ENCODE measurements around the gene BSN.
"Not testable (repeated sequence)": the region's sequence is repeated elsewhere in the genome, so short reads cannot be mapped to it uniquely, and the experiment has no call there.

BSN gene

GRCh38 chr3:49668861-49669260 is 114.6 kb downstream of the BSN start:
- DNase-seq (ENCODE audit: low read depth in 4 of 4, low spot score in 1 of 4): no peak

GRCh38 chr3:49669352-49669751 is 115.1 kb downstream of the BSN start:
- no peak for DNase-seq (ENCODE audit: low read depth in 4 of 4, low spot score in 1 of 4)

GRCh38 chr3:49670940-49671290 is 116.6 kb downstream of the BSN start:
- no peak for DNase-seq (ENCODE audit: low read depth in 4 of 4, low spot score in 1 of 4)

DNA sequence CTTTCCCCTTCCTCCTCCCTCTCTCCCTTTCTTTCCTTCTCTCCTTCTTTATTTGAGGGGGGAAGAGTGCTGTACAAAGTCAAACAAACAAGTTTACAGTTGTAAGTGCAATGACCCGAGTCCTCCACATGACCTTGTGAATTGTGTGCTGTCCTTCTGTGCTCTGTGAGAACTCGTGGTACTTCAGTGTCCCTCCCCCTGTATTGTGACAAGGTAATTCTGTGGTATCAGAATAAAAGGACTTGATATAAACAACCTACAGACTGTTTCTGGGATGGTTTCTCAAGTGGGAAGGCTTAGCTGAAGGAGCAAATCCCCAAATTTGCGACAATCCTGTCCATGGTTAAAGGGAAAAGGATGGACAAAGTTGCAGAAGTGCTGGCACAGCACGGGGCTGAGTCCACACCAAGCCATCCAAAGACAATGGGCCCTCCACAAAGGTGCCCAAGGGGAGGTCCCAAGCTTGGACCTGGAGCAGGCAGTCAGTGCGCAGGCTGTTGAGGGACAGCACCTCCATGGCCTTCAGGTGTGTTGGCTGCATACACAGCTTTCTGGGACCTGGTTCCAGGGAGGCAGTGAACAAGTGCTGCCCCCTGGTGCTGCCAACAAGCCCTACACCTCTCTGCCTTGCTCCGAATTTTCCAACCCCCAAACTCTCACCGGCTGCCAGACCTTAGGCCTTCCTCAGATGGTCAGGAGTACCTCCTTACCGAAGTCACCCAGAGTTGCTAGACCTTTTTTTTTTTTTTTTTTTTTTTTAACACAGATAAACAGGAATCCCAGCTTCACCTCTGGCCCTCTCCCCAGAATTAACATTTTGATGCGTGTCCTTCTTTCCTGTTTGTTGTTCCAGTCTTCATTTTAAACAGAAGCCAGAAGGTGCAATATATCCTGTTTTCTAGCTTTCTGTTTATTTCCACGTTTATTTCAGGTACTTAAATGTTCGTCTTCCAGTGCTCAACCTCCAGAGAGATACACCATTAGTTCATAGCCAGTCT is 117.3 kb downstream of the BSN start:
- DNase-seq (ENCODE audit: low read depth in 4 of 4, low spot score in 1 of 4): peak in 3 of 4 experiments; percentile 57 to 59 (median 58)

GRCh38 chr3:49673121-49673714 is 118.9 kb downstream of the BSN start:
- peak in 2 of 4 experiments; percentile 17 to 19 for DNase-seq (ENCODE audit: low read depth in 4 of 4, low spot score in 1 of 4)

GRCh38 chr3:49673715-49674496 is 119.6 kb downstream of the BSN start, which contains the start of gene APEH:
Gene APEH (plus strand): TSS chr3:49674351. CDS start chr3:49674402, 51 bp downstream.
- peak; percentile 89 to 99 (median 94) for DNase-seq (ENCODE audit: low read depth in 4 of 4, low spot score in 1 of 4)

GRCh38 chr3:49674497-49674983 is 120.3 kb downstream of the BSN start:
- peak in 1 of 4 experiments; percentile 17 for DNase-seq (ENCODE audit: low read depth in 4 of 4, low spot score in 1 of 4)

DNA sequence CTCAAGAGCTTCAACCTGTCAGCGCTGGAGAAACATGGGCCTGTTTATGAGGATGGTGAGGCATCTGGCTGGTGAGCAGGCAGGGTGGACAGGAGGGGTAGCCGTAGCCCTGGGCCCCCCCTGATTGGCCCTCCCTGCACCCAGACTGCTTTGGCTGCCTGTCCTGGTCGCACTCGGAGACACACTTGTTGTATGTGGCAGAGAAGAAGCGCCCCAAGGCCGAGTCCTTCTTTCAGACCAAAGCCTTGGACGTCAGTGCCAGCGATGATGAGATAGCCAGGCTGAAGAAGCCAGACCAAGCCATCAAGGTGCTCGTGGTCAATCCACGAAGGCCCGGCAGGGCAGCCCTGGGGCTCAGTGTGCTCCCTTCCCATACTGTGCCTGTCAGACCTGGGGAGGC is 121.6 kb downstream of the BSN start:
- DNase-seq (ENCODE audit: low read depth in 4 of 4, low spot score in 1 of 4): no peak

DNA sequence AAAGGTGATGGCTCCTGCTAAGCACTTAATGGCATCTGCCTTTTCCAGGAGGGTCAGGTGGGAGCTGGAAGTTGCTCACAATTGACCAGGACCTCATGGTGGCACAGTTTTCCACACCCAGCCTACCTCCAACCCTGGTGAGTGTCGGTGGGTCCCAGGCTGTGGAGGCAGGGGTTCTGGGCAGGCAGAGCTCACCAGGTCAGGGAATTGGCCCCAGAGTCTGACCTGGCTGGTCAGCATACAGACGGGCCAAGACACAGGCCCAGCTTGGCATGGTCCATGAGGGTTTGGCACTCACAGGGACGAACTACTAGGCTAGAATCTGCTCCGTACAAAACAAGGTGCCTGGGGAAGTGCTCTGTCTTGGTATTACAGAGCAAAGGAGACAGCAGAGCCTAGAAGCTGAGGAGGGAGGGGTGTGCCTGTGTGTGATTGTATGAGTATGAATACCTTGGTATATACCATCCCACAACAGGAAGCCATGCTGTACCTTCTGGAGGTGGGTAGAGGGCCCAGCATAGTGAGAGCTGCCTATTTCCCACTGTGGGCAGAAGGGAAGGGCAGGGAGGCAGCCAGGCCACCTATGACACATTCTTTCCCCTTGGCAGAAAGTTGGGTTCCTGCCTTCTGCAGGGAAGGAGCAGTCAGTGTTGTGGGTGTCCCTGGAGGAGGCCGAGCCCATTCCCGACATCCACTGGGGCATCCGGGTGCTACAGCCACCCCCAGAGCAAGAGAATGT is 126.4 kb downstream of the BSN start:
- no peak for DNase-seq (ENCODE audit: low read depth in 4 of 4, low spot score in 1 of 4)

DNA sequence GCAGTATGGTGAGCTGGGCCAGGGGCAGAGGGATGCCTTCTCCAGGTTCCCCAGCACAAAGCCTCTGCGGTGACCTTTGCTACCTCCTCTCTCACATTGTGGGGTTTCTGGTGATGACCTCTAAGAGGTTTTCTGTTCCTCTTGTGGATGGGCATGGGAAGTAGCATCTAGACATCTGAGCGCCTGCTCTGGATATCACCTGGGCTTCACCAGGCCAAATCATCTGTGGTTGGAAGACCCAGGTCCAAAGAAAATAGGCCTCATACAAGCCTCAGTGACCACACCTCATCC is 126.9 kb downstream of the BSN start:
- DNase-seq (ENCODE audit: low read depth in 4 of 4, low spot score in 1 of 4): no peak

GRCh38 chr3:49681543-49681942 is 127.3 kb downstream of the BSN start:
- DNase-seq (ENCODE audit: low read depth in 4 of 4, low spot score in 1 of 4): no peak

- no peak for DNase-seq (ENCODE audit: low read depth in 4 of 4, low spot score in 1 of 4)
These were observed 128.9 kb downstream of the BSN start for GRCh38 chr3:49683162-49683561.

GRCh38 chr3:49684453-49684852 is 130.2 kb downstream of the BSN start:
- not testable (repeated sequence) for DNase-seq (ENCODE audit: low read depth in 4 of 4, low spot score in 1 of 4)

DNA sequence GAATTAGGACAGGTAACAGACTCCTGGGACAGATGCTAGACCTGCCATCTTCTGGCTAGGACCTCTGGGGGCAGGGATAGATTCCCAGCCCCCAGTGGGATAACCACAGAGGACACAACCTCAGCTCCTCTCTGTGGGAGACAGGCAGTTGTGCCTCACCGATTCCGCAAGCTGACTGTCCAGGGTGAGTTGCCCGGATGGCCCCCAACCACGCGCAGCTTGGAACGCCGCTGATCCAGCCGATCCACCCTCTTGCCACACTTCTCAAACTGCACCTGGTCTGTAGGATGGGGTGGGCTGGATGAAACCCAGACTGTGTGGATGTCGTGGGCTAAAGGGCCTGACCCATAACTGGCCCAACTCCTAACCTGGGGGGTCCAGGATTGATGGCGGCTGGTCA is 130.8 kb downstream of the BSN start:
- not testable (repeated sequence) for DNase-seq (ENCODE audit: low read depth in 4 of 4, low spot score in 1 of 4)

- not testable (repeated sequence) for DNase-seq (ENCODE audit: low read depth in 4 of 4, low spot score in 1 of 4)
These were observed 131.6 kb downstream of the BSN start for GRCh38 chr3:49685846-49686245.

GRCh38 chr3:49686346-49686745 is 132.1 kb downstream of the BSN start:
- peak in 1 of 4 experiments; percentile 20 for DNase-seq (ENCODE audit: low read depth in 4 of 4, low spot score in 1 of 4)

DNA sequence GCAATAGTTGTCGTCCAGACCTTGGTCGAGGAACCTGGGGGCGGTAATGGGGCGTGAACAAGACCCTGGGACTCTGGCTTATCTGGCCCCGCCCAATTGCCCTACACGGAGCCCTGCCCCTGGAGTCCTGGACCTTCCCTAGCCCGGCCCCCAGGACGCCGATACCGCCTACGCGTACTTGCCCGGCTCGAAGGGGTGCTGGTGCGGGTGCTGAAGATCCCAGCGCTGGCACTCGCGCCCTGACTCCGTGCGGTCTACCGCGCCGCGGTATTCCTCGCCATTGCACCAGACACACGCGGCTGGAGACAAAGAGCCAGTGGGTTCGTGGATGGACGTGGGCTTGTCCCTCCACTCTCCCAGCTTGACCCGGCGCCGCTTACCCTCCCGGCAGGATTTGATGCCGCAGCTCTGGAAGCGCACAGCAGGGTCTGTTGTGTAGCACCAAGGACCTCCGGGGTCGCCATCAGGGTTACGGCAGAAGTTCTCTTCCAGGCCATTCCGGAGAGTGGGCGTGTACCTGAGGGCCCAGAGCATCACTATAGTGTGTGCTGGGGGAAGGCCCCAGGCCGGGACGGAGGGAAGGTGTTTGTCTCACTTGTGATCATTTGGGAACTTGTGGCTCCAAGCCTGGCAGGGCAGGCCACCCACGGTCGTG is 132.6 kb downstream of the BSN start:
- peak in 2 of 4 experiments; percentile 19 to 43 for DNase-seq (ENCODE audit: low read depth in 4 of 4, low spot score in 1 of 4)

DNA sequence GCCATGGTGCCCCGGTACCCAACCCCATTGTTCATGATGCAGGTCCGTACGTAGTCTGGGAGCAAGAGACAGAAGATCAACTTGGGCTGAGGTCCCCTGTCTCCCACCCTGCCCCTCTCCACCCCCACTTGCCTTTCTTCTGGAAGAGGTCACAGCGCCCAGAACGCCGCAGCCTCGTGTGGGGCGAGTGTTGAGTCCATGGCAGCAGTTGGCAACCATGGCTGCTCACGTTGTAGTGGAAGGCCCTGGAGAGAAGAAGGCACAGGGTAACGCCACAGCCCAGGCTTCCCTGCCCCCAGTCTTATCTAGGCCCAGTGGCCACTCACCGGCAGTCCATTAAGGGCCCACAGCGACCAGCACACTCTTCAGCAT is 133.1 kb downstream of the BSN start:
- not testable (repeated sequence) for DNase-seq (ENCODE audit: low read depth in 4 of 4, low spot score in 1 of 4)

- not testable (repeated sequence) for DNase-seq (ENCODE audit: low read depth in 4 of 4, low spot score in 1 of 4)
These were observed 134.2 kb downstream of the BSN start for GRCh38 chr3:49688338-49689045.

Data from stimulated activated CD4-positive, alpha-beta T cell treated with anti-CD3 and anti-CD28 coated beads, Interleukin-1b, Interleukin-23, amount 100 ng/mL, for 24 hours (primary cell).